ENCODE results near the gene NUDT5. TPM values are rescaled to one million over a fixed set of nuclear protein-coding genes. Genes with fewer than 3 reads are reported as not detected.

Gene NUDT5
- polyA plus RNA-seq, 1 donor from 2014 or later: 44.2 TPM

DNA sequence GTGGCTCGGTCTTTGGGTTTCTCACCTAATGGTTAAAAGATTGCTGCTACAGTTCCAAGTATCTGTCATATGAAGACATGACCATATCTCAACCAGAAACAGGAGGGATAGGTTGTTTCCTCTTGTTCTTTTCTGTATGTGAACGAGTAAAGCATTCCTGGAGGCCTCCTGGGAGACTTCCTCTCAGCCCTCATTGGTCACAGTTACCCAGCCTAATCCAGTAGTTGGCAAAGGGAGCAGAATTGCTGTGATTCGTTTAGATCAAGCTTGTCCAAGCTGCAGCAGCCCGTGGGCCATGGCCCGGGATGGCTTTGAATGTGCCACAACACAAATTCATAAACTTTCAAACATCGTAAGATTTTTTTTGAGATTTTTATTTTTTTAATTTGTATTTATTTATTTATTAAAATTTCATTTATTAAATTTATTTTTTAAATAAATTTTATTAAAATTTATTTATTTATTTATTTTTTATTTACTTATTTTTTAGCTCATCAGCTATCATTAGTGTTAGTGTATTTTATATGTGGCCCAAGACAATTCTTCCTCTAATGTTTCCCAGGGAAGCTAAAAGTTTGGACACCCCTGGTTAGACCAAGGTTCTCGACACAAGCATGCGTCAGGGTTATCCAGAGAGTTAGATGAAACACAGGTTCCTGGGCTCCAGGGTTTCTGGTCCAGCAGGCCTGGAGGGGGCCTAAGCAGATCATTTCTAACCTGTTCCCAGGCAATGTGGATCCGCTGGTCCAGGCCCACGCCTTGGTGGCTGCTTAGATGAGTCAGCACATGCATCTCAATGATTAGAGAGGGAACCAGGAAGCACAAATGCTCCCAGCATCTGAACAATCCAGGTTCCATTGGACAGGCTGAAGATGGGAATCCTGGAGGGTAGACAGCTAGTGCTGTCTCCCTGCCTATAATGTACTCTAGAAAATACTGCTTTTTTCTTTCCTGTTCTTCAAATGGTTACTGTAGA lies 25.9 kb upstream of the NUDT5 start:
- no peaks in the 10 kb centered on the region for H3K9me2 ChIP-seq (ENCODE audit: insufficient read depth, low read length)
- no peaks in the 10 kb centered on the region for H3F3A ChIP-seq (ENCODE audit: insufficient read depth, low read length, poor library complexity, severe bottlenecking)
- H3K27ac ChIP-seq (ENCODE audit: low read length): no peak overlapping the region
- no peak overlapping the region for H3K9ac ChIP-seq (ENCODE audit: low read length)
- H3K27me3 ChIP-seq (ENCODE audit: insufficient read depth, low read depth, low read length): no peaks in the 10 kb centered on the region
- H3K79me2 ChIP-seq (replicated peaks; ENCODE audit: insufficient read depth, low read length): no peaks in the 10 kb centered on the region
- H2AFZ ChIP-seq (ENCODE audit: low read depth, low read length): no peak overlapping the region
- H3K9me3 ChIP-seq (ENCODE audit: low read length): no peaks in the 10 kb centered on the region
- H4K20me1 ChIP-seq (ENCODE audit: insufficient read depth): no peaks in the 10 kb centered on the region
- H3K36me3 ChIP-seq (ENCODE audit: insufficient read depth, low read length): peaks cover 5% of the 10 kb centered on the region
- TF ChIP-seq POLR2AphosphoS5 (IDR thresholded peaks at IDR 0.05): no peak
- no peak for TF ChIP-seq TAF1 (IDR thresholded peaks at IDR 0.05; ENCODE audit: low read depth)
- TF ChIP-seq, protein P1, sequence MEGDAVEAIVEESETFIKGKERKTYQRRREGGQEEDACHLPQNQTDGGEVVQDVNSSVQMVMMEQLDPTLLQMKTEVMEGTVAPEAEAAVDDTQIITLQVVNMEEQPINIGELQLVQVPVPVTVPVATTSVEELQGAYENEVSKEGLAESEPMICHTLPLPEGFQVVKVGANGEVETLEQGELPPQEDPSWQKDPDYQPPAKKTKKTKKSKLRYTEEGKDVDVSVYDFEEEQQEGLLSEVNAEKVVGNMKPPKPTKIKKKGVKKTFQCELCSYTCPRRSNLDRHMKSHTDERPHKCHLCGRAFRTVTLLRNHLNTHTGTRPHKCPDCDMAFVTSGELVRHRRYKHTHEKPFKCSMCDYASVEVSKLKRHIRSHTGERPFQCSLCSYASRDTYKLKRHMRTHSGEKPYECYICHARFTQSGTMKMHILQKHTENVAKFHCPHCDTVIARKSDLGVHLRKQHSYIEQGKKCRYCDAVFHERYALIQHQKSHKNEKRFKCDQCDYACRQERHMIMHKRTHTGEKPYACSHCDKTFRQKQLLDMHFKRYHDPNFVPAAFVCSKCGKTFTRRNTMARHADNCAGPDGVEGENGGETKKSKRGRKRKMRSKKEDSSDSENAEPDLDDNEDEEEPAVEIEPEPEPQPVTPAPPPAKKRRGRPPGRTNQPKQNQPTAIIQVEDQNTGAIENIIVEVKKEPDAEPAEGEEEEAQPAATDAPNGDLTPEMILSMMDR (IDR thresholded peaks at IDR 0.05; ENCODE audit: poor library complexity, severe bottlenecking): no peak
- no peak for TF ChIP-seq EP300 (conservative IDR thresholded peaks at IDR 0.05; ENCODE audit: poor library complexity, severe bottlenecking)
- no peak for TF ChIP-seq RAD21 (conservative IDR thresholded peaks at IDR 0.05)
- TF ChIP-seq, protein P2, sequence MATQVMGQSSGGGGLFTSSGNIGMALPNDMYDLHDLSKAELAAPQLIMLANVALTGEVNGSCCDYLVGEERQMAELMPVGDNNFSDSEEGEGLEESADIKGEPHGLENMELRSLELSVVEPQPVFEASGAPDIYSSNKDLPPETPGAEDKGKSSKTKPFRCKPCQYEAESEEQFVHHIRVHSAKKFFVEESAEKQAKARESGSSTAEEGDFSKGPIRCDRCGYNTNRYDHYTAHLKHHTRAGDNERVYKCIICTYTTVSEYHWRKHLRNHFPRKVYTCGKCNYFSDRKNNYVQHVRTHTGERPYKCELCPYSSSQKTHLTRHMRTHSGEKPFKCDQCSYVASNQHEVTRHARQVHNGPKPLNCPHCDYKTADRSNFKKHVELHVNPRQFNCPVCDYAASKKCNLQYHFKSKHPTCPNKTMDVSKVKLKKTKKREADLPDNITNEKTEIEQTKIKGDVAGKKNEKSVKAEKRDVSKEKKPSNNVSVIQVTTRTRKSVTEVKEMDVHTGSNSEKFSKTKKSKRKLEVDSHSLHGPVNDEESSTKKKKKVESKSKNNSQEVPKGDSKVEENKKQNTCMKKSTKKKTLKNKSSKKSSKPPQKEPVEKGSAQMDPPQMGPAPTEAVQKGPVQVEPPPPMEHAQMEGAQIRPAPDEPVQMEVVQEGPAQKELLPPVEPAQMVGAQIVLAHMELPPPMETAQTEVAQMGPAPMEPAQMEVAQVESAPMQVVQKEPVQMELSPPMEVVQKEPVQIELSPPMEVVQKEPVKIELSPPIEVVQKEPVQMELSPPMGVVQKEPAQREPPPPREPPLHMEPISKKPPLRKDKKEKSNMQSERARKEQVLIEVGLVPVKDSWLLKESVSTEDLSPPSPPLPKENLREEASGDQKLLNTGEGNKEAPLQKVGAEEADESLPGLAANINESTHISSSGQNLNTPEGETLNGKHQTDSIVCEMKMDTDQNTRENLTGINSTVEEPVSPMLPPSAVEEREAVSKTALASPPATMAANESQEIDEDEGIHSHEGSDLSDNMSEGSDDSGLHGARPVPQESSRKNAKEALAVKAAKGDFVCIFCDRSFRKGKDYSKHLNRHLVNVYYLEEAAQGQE (IDR thresholded peaks at IDR 0.05; ENCODE audit: borderline replicate concordance): no peak
- TF ChIP-seq SMC3 (conservative IDR thresholded peaks at IDR 0.05; ENCODE audit: poor library complexity): no peak
- no peak for TF ChIP-seq EZH2 (IDR thresholded peaks at IDR 0.05; ENCODE audit: borderline replicate concordance, insufficient read depth, low read length, poor library complexity, severe bottlenecking)
- H3K4me2 ChIP-seq (ENCODE audit: low read length): no peak overlapping the region
- H3K4me3 ChIP-seq (ENCODE audit: low read length): no peak overlapping the region

DNA sequence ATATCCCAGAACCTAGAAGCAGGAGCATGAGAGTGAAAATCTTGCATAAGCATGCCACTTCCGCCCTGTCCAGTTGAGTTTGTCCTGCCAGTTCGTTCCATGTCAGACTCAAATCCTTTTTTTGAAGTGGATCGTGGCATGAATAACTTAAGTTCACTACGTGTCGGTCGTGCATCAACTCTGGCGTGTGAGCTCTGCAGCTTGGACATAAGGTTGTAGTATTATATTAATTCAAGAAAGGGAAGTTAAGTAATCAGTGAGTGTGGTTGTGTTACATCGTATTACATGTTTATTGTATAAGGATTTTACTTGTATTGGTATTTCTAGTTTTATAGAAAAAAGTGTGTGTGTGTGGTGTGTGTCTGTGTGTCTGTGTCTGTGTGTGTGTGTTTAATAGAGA lies 23.3 kb upstream of the NUDT5 start:
- TF ChIP-seq TAF1 (IDR thresholded peaks at IDR 0.05; ENCODE audit: low read depth): no peak
- no peak for TF ChIP-seq SMC3 (conservative IDR thresholded peaks at IDR 0.05; ENCODE audit: poor library complexity)
- TF ChIP-seq, protein P2 (IDR thresholded peaks at IDR 0.05; ENCODE audit: borderline replicate concordance): no peak
- no peak for TF ChIP-seq POLR2AphosphoS5 (IDR thresholded peaks at IDR 0.05)
- no peak for TF ChIP-seq MXI1 (conservative IDR thresholded peaks at IDR 0.05; ENCODE audit: poor library complexity, severe bottlenecking)
- TF ChIP-seq RAD21 (conservative IDR thresholded peaks at IDR 0.05): no peak
- no peaks in the 10 kb centered on the region for H4K20me1 ChIP-seq (ENCODE audit: insufficient read depth)
- H3F3A ChIP-seq (ENCODE audit: insufficient read depth, low read length, poor library complexity, severe bottlenecking): no peaks in the 10 kb centered on the region
- no peaks in the 10 kb centered on the region for H3K79me2 ChIP-seq (replicated peaks; ENCODE audit: insufficient read depth, low read length)
- H3K36me3 ChIP-seq (ENCODE audit: insufficient read depth, low read length): peaks cover 5% of the 10 kb centered on the region
- no peak overlapping the region for H2AFZ ChIP-seq (ENCODE audit: low read depth, low read length)
- H3K4me2 ChIP-seq (ENCODE audit: low read length): no peak overlapping the region
- H3K9ac ChIP-seq (ENCODE audit: low read length): no peak overlapping the region
- no peaks in the 10 kb centered on the region for H3K9me2 ChIP-seq (ENCODE audit: insufficient read depth, low read length)
- no peak overlapping the region for H3K27ac ChIP-seq (ENCODE audit: low read length)
- H3K4me3 ChIP-seq (ENCODE audit: low read length): no peak overlapping the region
- no peaks in the 10 kb centered on the region for H3K9me3 ChIP-seq (ENCODE audit: low read length)
- no peaks in the 10 kb centered on the region for H3K27me3 ChIP-seq (ENCODE audit: insufficient read depth, low read depth, low read length)
